ENCODE data around the gene ZAR1. TPM values are rescaled to one million over a fixed set of nuclear protein-coding genes. Genes with fewer than 3 reads are reported as not detected.
A peak's percentile ranks its signal among the peaks of the same experiment; 100 is the strongest.

ZAR1 gene
- total RNA-seq, 1 donor from 2014 or later, result 2.3 TPM

GRCh38 chr4:48454591-48454990 is 35.5 kb upstream of the ZAR1 start:
- Mint-ChIP-seq H3K27ac (no peak overlapping the region), H3K4me3 (no peak overlapping the region), H3K9me3 (peaks cover 23% of the 10 kb centered on the region), H3K27me3 (ENCODE audit: low read depth) (peaks cover 2% of the 10 kb centered on the region), H3K4me1 (no peaks in the 10 kb centered on the region), H3K36me3 (peaks cover 4% of the 10 kb centered on the region)
- no peak for TF ChIP-seq CTCF (IDR thresholded peaks at IDR 0.05; ENCODE audit: unreplicated experiment)
- no peak for DNase-seq (ENCODE audit: low spot score in 2 of 2, unreplicated experiment in 2 of 2)

GRCh38 chr4:48461000-48461399 is 29.1 kb upstream of the ZAR1 start:
- Mint-ChIP-seq H3K27me3 (ENCODE audit: low read depth) (peaks cover 2% of the 10 kb centered on the region), H3K4me3 (no peak overlapping the region), H3K4me1 (peaks cover 33% of the 10 kb centered on the region), H3K36me3 (peaks cover 4% of the 10 kb centered on the region), H3K27ac (no peak overlapping the region), H3K9me3 (peaks cover 21% of the 10 kb centered on the region)
- TF ChIP-seq CTCF (IDR thresholded peaks at IDR 0.05; ENCODE audit: unreplicated experiment), result no peak
- DNase-seq (ENCODE audit: low spot score in 2 of 2, unreplicated experiment in 2 of 2), result no peak

DNA sequence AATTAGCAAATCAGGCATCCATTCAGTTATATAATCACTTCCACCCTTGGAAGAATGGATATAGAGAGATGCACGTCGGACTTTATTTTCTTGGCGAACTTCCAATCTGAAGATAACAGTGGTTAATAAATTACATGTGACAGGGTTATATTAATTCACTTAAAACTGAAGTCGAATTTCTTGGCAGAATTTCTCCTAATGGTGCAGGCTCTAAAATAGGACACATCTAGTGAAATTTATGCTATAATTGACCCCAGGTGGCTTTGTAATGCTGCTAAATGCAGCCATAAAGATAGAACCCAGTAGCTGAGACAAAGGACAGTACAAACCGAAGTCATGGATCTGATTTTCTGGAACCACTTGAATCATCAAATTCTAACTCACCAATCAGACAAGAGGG is 27.7 kb upstream of the ZAR1 start:
- peak overlapping the region; percentile 10 for H3K27ac Mint-ChIP-seq
- H3K27me3 Mint-ChIP-seq (ENCODE audit: low read depth), result peaks cover 2% of the 10 kb centered on the region
- H3K36me3 Mint-ChIP-seq, result no peaks in the 10 kb centered on the region
- no peak for TF ChIP-seq CTCF (IDR thresholded peaks at IDR 0.05; ENCODE audit: unreplicated experiment)
- no peak overlapping the region for H3K4me3 Mint-ChIP-seq
- H3K4me1 Mint-ChIP-seq, result peaks cover 34% of the 10 kb centered on the region
- H3K9me3 Mint-ChIP-seq, result peaks cover 13% of the 10 kb centered on the region
- no peak for DNase-seq (ENCODE audit: low spot score in 2 of 2, unreplicated experiment in 2 of 2)

GRCh38 chr4:48467442-48467841 is 22.6 kb upstream of the ZAR1 start:
- no peak for DNase-seq (ENCODE audit: low spot score in 2 of 2, unreplicated experiment in 2 of 2)
- TF ChIP-seq CTCF (IDR thresholded peaks at IDR 0.05; ENCODE audit: unreplicated experiment), result no peak
- peaks cover 10% of the 10 kb centered on the region for H3K9me3 Mint-ChIP-seq
- H3K4me3 Mint-ChIP-seq, result no peak overlapping the region
- no peaks in the 10 kb centered on the region for H3K27me3 Mint-ChIP-seq (ENCODE audit: low read depth)
- H3K4me1 Mint-ChIP-seq, result peaks cover 46% of the 10 kb centered on the region
- no peaks in the 10 kb centered on the region for H3K36me3 Mint-ChIP-seq
- no peak overlapping the region for H3K27ac Mint-ChIP-seq

DNA sequence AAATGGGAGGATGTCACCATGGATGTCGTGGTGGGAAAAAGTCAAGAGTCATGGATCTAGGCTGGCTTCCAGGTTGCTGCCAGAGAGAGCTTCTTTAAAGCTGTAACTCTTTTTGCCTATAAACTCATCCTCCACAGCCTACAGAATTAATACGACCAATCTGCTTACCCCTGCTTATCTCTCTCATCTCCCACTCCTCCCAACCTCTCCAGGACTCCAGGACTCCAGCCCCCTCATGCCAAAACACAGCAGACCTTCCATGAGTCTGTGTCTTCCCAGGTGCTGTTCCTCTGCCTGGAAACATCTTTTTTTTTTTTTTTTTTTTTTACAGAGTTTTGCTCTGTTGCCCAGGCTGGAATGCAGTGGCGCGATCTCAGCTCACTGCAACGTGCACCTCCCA is 22.2 kb upstream of the ZAR1 start:
- peaks cover 41% of the 10 kb centered on the region for H3K4me1 Mint-ChIP-seq
- H3K4me3 Mint-ChIP-seq, result no peak overlapping the region
- peaks cover 2% of the 10 kb centered on the region for H3K36me3 Mint-ChIP-seq
- no peak for DNase-seq (ENCODE audit: low spot score in 2 of 2, unreplicated experiment in 2 of 2)
- peaks cover 10% of the 10 kb centered on the region for H3K9me3 Mint-ChIP-seq
- no peak overlapping the region for H3K27ac Mint-ChIP-seq
- TF ChIP-seq CTCF (IDR thresholded peaks at IDR 0.05; ENCODE audit: unreplicated experiment), result no peak
- H3K27me3 Mint-ChIP-seq (ENCODE audit: low read depth), result no peaks in the 10 kb centered on the region

GRCh38 chr4:48470137-48470536 is 19.9 kb upstream of the ZAR1 start:
- no peaks in the 10 kb centered on the region for H3K27me3 Mint-ChIP-seq (ENCODE audit: low read depth)
- H3K4me1 Mint-ChIP-seq, result peaks cover 31% of the 10 kb centered on the region
- TF ChIP-seq CTCF (IDR thresholded peaks at IDR 0.05; ENCODE audit: unreplicated experiment), result no peak
- peaks cover 2% of the 10 kb centered on the region for H3K36me3 Mint-ChIP-seq
- H3K4me3 Mint-ChIP-seq, result no peak overlapping the region
- H3K27ac Mint-ChIP-seq, result peak overlapping the region; percentile 73
- peaks cover 10% of the 10 kb centered on the region for H3K9me3 Mint-ChIP-seq
- DNase-seq (ENCODE audit: low spot score in 2 of 2, unreplicated experiment in 2 of 2), result no peak
